NB4 (cell line): ENCODE data around the gene FRK.

Experiments
- DNase-seq: peaks from one replicate; pipeline ENCODE4 v3.0.0; 2010; ENCODE audit warnings: low read depth
- H3K4me3 ChIP-seq: one replicate; pipeline ENCODE4 v1.5.1; 2011; ENCODE audit warnings: mild to moderate bottlenecking, low read depth, low read length, moderate library complexity
- MAX ChIP-seq: IDR thresholded peaks from 2 replicates; pipeline ENCODE4 v1.6.1; 2011; ENCODE audit warnings: low read depth, low read length
- MYC ChIP-seq: IDR thresholded peaks from 2 replicates; pipeline ENCODE4 v1.6.1; 2011; ENCODE audit warnings: low read depth, low read length
- POLR2A ChIP-seq: IDR thresholded peaks from 2 replicates; pipeline ENCODE4 v1.6.1; 2011; ENCODE audit warnings: mild to moderate bottlenecking; ENCODE audit not compliant: insufficient read length; ENCODE audit errors: extremely low read depth
- TF ChIP-seq, protein P1 (sequence below): IDR thresholded peaks from one replicate; pipeline ENCODE4 v1.5.1; 2012; ENCODE audit warnings: low read depth, low read length

FRK gene

DNA sequence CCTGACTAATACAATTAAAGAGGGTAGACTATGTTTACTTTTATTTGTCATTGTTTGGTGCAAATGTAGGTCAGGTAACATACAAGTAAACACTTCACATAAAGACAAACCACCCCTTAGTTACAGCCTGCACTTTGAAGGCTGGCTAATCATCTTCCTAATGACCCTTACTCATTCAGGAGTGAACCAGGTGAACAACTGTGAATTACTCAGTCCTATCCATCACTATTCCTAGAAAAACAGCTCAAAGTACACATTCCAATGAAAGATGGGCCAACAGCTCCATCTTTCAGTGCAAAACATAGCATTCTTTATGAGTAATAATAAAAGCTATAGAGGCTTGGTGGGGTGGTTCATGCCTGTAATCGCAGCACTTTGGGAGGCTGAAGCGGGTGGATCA, 78.2 kb downstream of the FRK start:
- no peak overlapping the region for H3K4me3 ChIP-seq
- no peak for TF ChIP-seq POLR2A
- no peak for TF ChIP-seq MYC
- TF ChIP-seq, protein P1, sequence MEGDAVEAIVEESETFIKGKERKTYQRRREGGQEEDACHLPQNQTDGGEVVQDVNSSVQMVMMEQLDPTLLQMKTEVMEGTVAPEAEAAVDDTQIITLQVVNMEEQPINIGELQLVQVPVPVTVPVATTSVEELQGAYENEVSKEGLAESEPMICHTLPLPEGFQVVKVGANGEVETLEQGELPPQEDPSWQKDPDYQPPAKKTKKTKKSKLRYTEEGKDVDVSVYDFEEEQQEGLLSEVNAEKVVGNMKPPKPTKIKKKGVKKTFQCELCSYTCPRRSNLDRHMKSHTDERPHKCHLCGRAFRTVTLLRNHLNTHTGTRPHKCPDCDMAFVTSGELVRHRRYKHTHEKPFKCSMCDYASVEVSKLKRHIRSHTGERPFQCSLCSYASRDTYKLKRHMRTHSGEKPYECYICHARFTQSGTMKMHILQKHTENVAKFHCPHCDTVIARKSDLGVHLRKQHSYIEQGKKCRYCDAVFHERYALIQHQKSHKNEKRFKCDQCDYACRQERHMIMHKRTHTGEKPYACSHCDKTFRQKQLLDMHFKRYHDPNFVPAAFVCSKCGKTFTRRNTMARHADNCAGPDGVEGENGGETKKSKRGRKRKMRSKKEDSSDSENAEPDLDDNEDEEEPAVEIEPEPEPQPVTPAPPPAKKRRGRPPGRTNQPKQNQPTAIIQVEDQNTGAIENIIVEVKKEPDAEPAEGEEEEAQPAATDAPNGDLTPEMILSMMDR, result no peak
- no peak for TF ChIP-seq MAX
- no peak for DNase-seq

GRCh38 chr6:115977220-115977619, 83.5 kb downstream of the FRK start:
- no peak overlapping the region for H3K4me3 ChIP-seq
- no peak for DNase-seq
- TF ChIP-seq MAX (no peak), POLR2A (no peak), MYC (no peak)
- TF ChIP-seq, protein P1, result no peak

DNA sequence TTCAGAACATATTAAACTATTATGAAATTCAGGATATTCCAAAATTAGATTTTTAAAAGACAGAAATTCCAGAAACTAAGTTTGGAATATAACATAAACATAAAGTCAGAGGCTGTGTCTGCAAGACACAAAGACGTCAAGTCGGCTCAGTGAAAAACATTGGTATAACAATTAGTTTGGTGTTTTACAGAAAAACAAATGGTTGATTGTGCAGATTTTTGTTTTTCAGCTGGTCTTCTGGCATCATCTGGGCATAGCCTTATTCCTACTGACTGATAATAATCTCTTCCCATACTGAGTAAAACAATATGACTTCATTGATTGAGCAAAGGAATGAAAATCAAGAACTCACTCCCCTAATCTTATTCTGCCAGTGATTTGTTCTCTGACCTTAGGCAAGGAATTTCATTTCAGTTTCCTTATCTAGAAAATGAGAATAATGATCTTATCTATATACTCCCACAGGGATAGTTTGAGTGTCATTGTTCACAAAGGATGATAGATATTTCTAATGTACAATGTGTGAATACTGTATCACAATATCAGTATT, 84.3 kb downstream of the FRK start:
- H3K4me3 ChIP-seq, result no peak overlapping the region
- TF ChIP-seq, protein P1, result no peak
- TF ChIP-seq POLR2A (no peak), MYC (no peak), MAX (no peak)
- no peak for DNase-seq

- DNase-seq, result peak; percentile 7
- no peak overlapping the region for H3K4me3 ChIP-seq
- TF ChIP-seq POLR2A, result no peak
- TF ChIP-seq MYC, result no peak
- no peak for TF ChIP-seq MAX
- TF ChIP-seq, protein P1, result no peak
Observed at GRCh38 chr6:115972679-115973078, 88.0 kb downstream of the FRK start.

DNA sequence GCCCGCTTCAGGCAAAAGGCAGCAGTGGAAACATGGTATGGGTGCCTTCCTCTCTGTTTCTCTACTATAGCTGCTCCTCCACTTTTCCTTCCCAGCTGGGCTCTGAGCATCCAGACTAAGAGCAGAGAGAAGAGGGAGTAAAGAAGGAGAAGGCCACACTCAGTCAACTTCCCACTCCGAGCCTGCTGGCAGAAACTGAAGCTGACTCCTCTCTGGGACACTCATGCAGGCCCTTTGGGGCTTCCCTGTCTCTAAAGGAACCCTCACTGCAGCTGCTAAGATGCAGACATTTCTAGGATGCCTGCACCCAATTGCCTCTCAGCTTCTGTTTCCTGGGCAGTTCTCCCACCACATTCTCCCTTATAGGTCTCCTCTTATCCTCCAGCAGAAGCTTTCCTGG, 88.9 kb downstream of the FRK start:
- H3K4me3 ChIP-seq, result no peak overlapping the region
- no peak for DNase-seq
- no peak for TF ChIP-seq MAX
- TF ChIP-seq, protein P1, result no peak

GRCh38 chr6:115969930-115970273, 90.8 kb downstream of the FRK start:
- no peak overlapping the region for H3K4me3 ChIP-seq
- TF ChIP-seq POLR2A, result no peak
- no peak for TF ChIP-seq MYC
- TF ChIP-seq, protein P1, result no peak
- TF ChIP-seq MAX, result no peak
- no peak for DNase-seq
